ENCODE data around the gene DUOX2.
"Not testable (repeated sequence)": the region's sequence is repeated elsewhere in the genome, so short reads cannot be mapped to it uniquely, and the experiment has no call there.

DNA sequence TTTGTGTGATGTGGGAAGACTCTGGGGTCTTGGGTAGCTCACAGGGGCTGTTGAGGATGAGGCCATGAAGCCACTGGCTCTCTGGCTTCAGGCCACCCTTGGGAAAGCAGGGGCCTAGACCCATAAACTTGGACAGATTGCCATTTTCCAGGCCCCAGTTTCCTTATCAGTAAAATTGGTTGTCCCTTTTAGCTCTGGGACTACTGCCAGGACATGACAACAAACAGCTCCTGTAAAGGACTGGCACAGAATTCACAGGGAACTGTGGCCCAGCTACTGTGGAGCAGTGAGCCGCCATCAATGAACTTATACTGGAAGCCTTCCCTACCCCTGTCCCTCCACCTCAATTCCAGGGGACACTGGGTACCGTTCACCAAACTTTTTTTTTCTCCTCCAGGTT lies 36.6 kb downstream of the DUOX2 start:
- TF ChIP-seq, protein P1, sequence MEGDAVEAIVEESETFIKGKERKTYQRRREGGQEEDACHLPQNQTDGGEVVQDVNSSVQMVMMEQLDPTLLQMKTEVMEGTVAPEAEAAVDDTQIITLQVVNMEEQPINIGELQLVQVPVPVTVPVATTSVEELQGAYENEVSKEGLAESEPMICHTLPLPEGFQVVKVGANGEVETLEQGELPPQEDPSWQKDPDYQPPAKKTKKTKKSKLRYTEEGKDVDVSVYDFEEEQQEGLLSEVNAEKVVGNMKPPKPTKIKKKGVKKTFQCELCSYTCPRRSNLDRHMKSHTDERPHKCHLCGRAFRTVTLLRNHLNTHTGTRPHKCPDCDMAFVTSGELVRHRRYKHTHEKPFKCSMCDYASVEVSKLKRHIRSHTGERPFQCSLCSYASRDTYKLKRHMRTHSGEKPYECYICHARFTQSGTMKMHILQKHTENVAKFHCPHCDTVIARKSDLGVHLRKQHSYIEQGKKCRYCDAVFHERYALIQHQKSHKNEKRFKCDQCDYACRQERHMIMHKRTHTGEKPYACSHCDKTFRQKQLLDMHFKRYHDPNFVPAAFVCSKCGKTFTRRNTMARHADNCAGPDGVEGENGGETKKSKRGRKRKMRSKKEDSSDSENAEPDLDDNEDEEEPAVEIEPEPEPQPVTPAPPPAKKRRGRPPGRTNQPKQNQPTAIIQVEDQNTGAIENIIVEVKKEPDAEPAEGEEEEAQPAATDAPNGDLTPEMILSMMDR (IDR thresholded peaks at IDR 0.05): not testable (repeated sequence)
- TF ChIP-seq EP300, POLR2AphosphoS5 (IDR thresholded peaks at IDR 0.05): not testable (repeated sequence)

All from esophagus muscularis mucosa (tissue), 4 donors.